HCT116 (cell line): ENCODE measurements around the gene TUB. TPM values are rescaled to one million over a fixed set of nuclear protein-coding genes. Genes with fewer than 3 reads are reported as not detected.

Experiments
- ATAC-seq: fragments of 200-7000 bp; cut with Tn5 transposase; 2 replicates; pipeline ENCODE4 v1.9.1; 2020; ENCODE audit warnings: mild to moderate bottlenecking, moderate library complexity
- BruUV-seq: library from RNA; stranded (reverse); fragments of 400-500 nt; replicated peaks from 2 replicates; lab custom pipeline; 2021; lab: Mats Ljungman, UMichigan
- CTCF ChIA-PET: fragments of 300-600 bp; sonication (Branson Sonifier 250); formaldehyde crosslinking; loops from one replicate; lab custom pipeline; 2021; ENCODE audit warnings: antibody characterized with exemption; lab: Charles Lee
- POLR2A ChIA-PET: fragments of 300-600, 350-600 bp; sonication (Branson Sonifier 250); formaldehyde crosslinking; loops from one replicate; lab custom pipeline; 2021; ENCODE audit warnings: antibody characterized with exemption; lab: Charles Lee
- RAD21 ChIA-PET, 2 experiments: fragments of 300-600 bp; sonication (Branson Sonifier 250); formaldehyde crosslinking; loops; one replicate each; lab custom pipeline; 2023; ENCODE audit warnings: low total read pairs in 2 of 2; ENCODE audit not compliant: uncharacterized antibody in 2 of 2, unreplicated experiment in 2 of 2, low non-redundant PET in 1 of 2; lab: Charles Lee
- DNase-seq: peaks from one replicate; pipeline ENCODE4 v3.0.0-alpha.2; 2010; ENCODE audit warnings: low read depth, low spot score
- H2AFZ ChIP-seq: fragments of 200-600 bp; shearing (Covaris generic), sonication (generic); 2 replicates; pipeline ENCODE4 v1.6.1; 2017; ENCODE audit warnings: low read depth, mixed run types, mixed read lengths, antibody characterized with exemption, low read length; ENCODE audit not compliant: poor library complexity, severe bottlenecking
- H3K27ac ChIP-seq: 2 replicates; pipeline ENCODE4 v1.5.1; 2012; ENCODE audit warnings: low read depth, low read length
- H3K27me3 ChIP-seq: fragments of 200-600 bp; sonication (generic); 2 replicates; pipeline ENCODE4 v1.6.1; 2016; ENCODE audit warnings: mixed run types, low read length, mixed read lengths; ENCODE audit not compliant: insufficient read depth
- H3K36me3 ChIP-seq, 2 experiments: fragments of 200-500 bp in 1 of 2; fragments of 200-600 bp in 1 of 2; sonication (Bioruptor generic) in 1 of 2; sonication (generic) in 1 of 2; 2 replicates each; pipeline versions ENCODE4 v1.5.1 to v1.6.1; 2014 to 2016; ENCODE audit warnings: low read length in 2 of 2, inconsistent platforms in 1 of 2, mixed read lengths in 1 of 2, mixed run types in 1 of 2; ENCODE audit not compliant: insufficient read depth in 2 of 2, control insufficient read depth in 1 of 2
- H3K4me1 ChIP-seq, 2 experiments: fragments of 200-600 bp in 1 of 2; sonication (generic) in 1 of 2; 2 replicates each; pipeline versions ENCODE4 v1.5.1 to v1.6.1; 2012 to 2017; ENCODE audit warnings: low read length in 2 of 2, inconsistent platforms in 1 of 2, mild to moderate bottlenecking in 1 of 2, mixed read lengths in 1 of 2, mixed run types in 1 of 2, moderate library complexity in 1 of 2; ENCODE audit not compliant: insufficient read depth in 2 of 2, control insufficient read depth in 1 of 2
- H3K4me2 ChIP-seq: fragments of 200-600 bp; sonication (generic); 2 replicates; pipeline ENCODE4 v1.6.1; 2017; ENCODE audit warnings: mixed run types, low read length, mixed read lengths
- H3K4me3 ChIP-seq, 2 experiments: fragments of 200-600 bp in 1 of 2; sonication (generic) in 1 of 2; replicated peaks in 1 of 2; 2 replicates each; pipeline ENCODE4 v1.5.1; 2011 to 2016; ENCODE audit warnings: low read length in 2 of 2, control low read depth in 1 of 2, low read depth in 1 of 2, mild to moderate bottlenecking in 1 of 2, mixed read lengths in 1 of 2, mixed run types in 1 of 2
- H3K79me2 ChIP-seq: fragments of 200-600 bp; sonication (generic); 2 replicates; pipeline ENCODE4 v1.6.1; 2017; ENCODE audit warnings: mild to moderate bottlenecking, mixed run types, low read length, moderate library complexity, mixed read lengths; ENCODE audit not compliant: insufficient read depth
- H3K9ac ChIP-seq: fragments of 200-600 bp; sonication (generic); 2 replicates; pipeline ENCODE4 v1.6.1; 2016; ENCODE audit warnings: low read length, mixed read lengths
- H3K9me2 ChIP-seq: fragments of 200-600 bp; sonication (generic), shearing (Covaris generic); 2 replicates; pipeline ENCODE4 v1.6.1; 2017; ENCODE audit warnings: mixed run types, mild to moderate bottlenecking, moderate library complexity; ENCODE audit not compliant: insufficient read depth
- H3K9me3 ChIP-seq, 2 experiments: fragments of 200-500 bp in 1 of 2; fragments of 200-600 bp in 1 of 2; sonication (Bioruptor generic) in 1 of 2; sonication (generic) in 1 of 2; 2 replicates each; pipeline ENCODE4 v1.6.1; 2014 to 2017; ENCODE audit warnings: low read length in 2 of 2, mixed read lengths in 2 of 2, inconsistent platforms in 1 of 2, low read depth in 1 of 2, mild to moderate bottlenecking in 1 of 2, mixed run types in 1 of 2, moderate library complexity in 1 of 2; ENCODE audit not compliant: control insufficient read depth in 1 of 2, insufficient read depth in 1 of 2
- H4K20me1 ChIP-seq: fragments of 200-600 bp; sonication (generic), shearing (Covaris generic); 2 replicates; pipeline ENCODE4 v1.6.1; 2017; ENCODE audit warnings: mixed run types, mild to moderate bottlenecking, moderate library complexity; ENCODE audit not compliant: insufficient read depth
- CEBPB ChIP-seq: IDR thresholded peaks from 2 replicates; pipeline ENCODE4 v1.6.1; 2012; ENCODE audit warnings: low read depth
- EGR1 ChIP-seq: IDR thresholded peaks from 2 replicates; pipeline ENCODE4 v1.6.1; 2012; ENCODE audit warnings: low read depth
- POLR2A ChIP-seq: IDR thresholded peaks from 2 replicates; pipeline ENCODE4 v1.7.0; 2011; ENCODE audit warnings: borderline replicate concordance; ENCODE audit not compliant: insufficient read depth, insufficient read length; ENCODE audit errors: extremely low read depth
- POLR2AphosphoS5 ChIP-seq: IDR thresholded peaks from 2 replicates; pipeline ENCODE4 v1.6.1; 2011; ENCODE audit warnings: mild to moderate bottlenecking, low read depth, low read length, moderate library complexity
- SP1 ChIP-seq: IDR thresholded peaks from 2 replicates; pipeline ENCODE4 v1.6.1; 2012; ENCODE audit warnings: low read depth
- ZFX ChIP-seq: fragments of 450-650 bp; IDR thresholded peaks from 2 replicates; pipeline ENCODE4 v1.6.1; 2017
- ZNF274 ChIP-seq: fragments of 200-500 bp; sonication (Bioruptor generic); IDR thresholded peaks from 2 replicates; pipeline ENCODE4 v1.6.1; 2014; ENCODE audit warnings: mild to moderate bottlenecking, low read depth, low read length, inconsistent platforms
- intact Hi-C: fragments of 100-400 bp; cut with micrococcal nuclease; formaldehyde crosslinking; loops from 2 replicates; pipeline ENCODE4 v1.10.0; 2022
- total RNA-seq: library from RNA; stranded (reverse); gene quantifications from one replicate; pipeline ENCODE4 v1.2.1, GENCODE V29; 2021; ENCODE audit not compliant: unreplicated experiment
- TF ChIP-seq, protein P1 (sequence below): IDR thresholded peaks from 2 replicates; pipeline ENCODE4 v1.6.1; 2012
- TF ChIP-seq, protein P2 (sequence below): IDR thresholded peaks from 2 replicates; pipeline ENCODE4 v1.6.1; 2012
- TF ChIP-seq, protein P3 (sequence below): IDR thresholded peaks from 2 replicates; pipeline ENCODE4 v1.6.1; 2012; ENCODE audit warnings: low read depth
- TF ChIP-seq, protein P4 (sequence below), 3 experiments: fragments of 200-600 bp in 1 of 3; sonication (generic) in 1 of 3; IDR thresholded peaks in 2 of 3; conservative IDR thresholded peaks in 1 of 3; 2 replicates each; pipeline ENCODE4 v1.5.1; 2012 to 2017; ENCODE audit warnings: low read depth in 2 of 3, low read length in 2 of 3, antibody characterized with exemption in 1 of 3, borderline replicate concordance in 1 of 3, control low read depth in 1 of 3, mild to moderate bottlenecking in 1 of 3, mixed read lengths in 1 of 3, mixed run types in 1 of 3, moderate library complexity in 1 of 3; ENCODE audit not compliant: insufficient read depth in 1 of 3

TUB gene
- total RNA-seq, 1 experiment from 2014 or later: 0.02 TPM

DNA sequence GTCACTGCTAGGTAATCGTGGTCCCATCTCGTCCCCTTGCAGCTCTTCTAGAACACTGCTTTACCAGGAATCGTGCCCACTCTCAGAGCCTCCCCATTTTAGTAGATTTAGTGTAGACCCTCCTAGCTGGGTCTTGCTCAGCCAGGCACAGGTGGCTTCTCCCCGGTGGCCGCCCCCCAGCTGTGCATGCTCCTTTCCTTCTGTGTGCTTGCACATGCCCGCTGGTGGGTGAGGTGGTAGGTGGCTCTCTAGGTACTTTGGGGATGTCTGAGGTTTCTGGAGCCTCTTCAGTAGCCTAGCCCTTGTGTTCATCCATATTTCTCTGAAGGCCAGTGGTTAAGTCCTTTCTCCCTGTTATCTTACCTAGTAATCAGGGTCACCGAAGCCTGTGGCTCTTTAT lies 5.6 kb downstream of the TUB start:
- H3K27me3 ChIP-seq: no peaks in the 10 kb centered on the region
- TF ChIP-seq, protein P1, sequence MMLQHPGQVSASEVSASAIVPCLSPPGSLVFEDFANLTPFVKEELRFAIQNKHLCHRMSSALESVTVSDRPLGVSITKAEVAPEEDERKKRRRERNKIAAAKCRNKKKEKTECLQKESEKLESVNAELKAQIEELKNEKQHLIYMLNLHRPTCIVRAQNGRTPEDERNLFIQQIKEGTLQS: no peak
- TF ChIP-seq SP1 (no peak), CEBPB (no peak), POLR2AphosphoS5 (no peak), EGR1 (no peak), ZFX (no peak), POLR2A (no peak), ZNF274 (no peak)
- TF ChIP-seq, protein P2, sequence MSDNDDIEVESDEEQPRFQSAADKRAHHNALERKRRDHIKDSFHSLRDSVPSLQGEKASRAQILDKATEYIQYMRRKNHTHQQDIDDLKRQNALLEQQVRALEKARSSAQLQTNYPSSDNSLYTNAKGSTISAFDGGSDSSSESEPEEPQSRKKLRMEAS: no peak
- TF ChIP-seq, protein P3, sequence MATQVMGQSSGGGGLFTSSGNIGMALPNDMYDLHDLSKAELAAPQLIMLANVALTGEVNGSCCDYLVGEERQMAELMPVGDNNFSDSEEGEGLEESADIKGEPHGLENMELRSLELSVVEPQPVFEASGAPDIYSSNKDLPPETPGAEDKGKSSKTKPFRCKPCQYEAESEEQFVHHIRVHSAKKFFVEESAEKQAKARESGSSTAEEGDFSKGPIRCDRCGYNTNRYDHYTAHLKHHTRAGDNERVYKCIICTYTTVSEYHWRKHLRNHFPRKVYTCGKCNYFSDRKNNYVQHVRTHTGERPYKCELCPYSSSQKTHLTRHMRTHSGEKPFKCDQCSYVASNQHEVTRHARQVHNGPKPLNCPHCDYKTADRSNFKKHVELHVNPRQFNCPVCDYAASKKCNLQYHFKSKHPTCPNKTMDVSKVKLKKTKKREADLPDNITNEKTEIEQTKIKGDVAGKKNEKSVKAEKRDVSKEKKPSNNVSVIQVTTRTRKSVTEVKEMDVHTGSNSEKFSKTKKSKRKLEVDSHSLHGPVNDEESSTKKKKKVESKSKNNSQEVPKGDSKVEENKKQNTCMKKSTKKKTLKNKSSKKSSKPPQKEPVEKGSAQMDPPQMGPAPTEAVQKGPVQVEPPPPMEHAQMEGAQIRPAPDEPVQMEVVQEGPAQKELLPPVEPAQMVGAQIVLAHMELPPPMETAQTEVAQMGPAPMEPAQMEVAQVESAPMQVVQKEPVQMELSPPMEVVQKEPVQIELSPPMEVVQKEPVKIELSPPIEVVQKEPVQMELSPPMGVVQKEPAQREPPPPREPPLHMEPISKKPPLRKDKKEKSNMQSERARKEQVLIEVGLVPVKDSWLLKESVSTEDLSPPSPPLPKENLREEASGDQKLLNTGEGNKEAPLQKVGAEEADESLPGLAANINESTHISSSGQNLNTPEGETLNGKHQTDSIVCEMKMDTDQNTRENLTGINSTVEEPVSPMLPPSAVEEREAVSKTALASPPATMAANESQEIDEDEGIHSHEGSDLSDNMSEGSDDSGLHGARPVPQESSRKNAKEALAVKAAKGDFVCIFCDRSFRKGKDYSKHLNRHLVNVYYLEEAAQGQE: no peak
- TF ChIP-seq, protein P4, sequence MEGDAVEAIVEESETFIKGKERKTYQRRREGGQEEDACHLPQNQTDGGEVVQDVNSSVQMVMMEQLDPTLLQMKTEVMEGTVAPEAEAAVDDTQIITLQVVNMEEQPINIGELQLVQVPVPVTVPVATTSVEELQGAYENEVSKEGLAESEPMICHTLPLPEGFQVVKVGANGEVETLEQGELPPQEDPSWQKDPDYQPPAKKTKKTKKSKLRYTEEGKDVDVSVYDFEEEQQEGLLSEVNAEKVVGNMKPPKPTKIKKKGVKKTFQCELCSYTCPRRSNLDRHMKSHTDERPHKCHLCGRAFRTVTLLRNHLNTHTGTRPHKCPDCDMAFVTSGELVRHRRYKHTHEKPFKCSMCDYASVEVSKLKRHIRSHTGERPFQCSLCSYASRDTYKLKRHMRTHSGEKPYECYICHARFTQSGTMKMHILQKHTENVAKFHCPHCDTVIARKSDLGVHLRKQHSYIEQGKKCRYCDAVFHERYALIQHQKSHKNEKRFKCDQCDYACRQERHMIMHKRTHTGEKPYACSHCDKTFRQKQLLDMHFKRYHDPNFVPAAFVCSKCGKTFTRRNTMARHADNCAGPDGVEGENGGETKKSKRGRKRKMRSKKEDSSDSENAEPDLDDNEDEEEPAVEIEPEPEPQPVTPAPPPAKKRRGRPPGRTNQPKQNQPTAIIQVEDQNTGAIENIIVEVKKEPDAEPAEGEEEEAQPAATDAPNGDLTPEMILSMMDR (IDR thresholded peaks at IDR 0.05 in 2 of 3, conservative IDR thresholded peaks at IDR 0.05 in 1 of 3; ENCODE audit: borderline replicate concordance in 1 of 3, insufficient read depth in 1 of 3, low read depth in 2 of 3, low read length in 2 of 3): no peak
- TF ChIP-seq, all 23 proteins: peak for 0
- POLR2A ChIA-PET: no interaction called here
- DNase-seq (no peak), ATAC-seq (no peak)
- no peak overlapping the region for H2AFZ ChIP-seq
- RAD21 ChIA-PET: no interaction called here
- H3K27ac ChIP-seq: no peak overlapping the region
- no peaks in the 10 kb centered on the region for H3K79me2 ChIP-seq
- no peak overlapping the region for H3K9ac ChIP-seq
- H3K9me3 ChIP-seq: no peaks in the 10 kb centered on the region
- H3K4me2 ChIP-seq: no peak overlapping the region
- CTCF ChIA-PET: interaction anchor here (1.2 to 1.8 kb wide), 3 partner anchors 13 to 80 kb away, joined by 4 to 12 read pairs (median 7); no protein-coding TSS in a partner anchor
- no peaks in the 10 kb centered on the region for H3K36me3 ChIP-seq
- no peak overlapping the region for H3K4me3 ChIP-seq
- no peaks in the 10 kb centered on the region for H3K4me1 ChIP-seq
- no peaks in the 10 kb centered on the region for H4K20me1 ChIP-seq
- BruUV-seq: no TSS peak
- H3K9me2 ChIP-seq: no peaks in the 10 kb centered on the region
- intact Hi-C loops: no loop called here
